GM12892 (cell line): ENCODE data around the gene PLPP2.

Source experiments
- DNase-seq: peaks from one replicate; pipeline ENCODE4 v3.0.0; 2011; ENCODE audit not compliant: insufficient read length
- FAIRE-seq: peaks from 2 replicates; lab custom pipeline; 2011; peaks lifted over from hg19 to GRCh38; lab: Jason Lieb, UNC
- POLR2A ChIP-seq: IDR thresholded peaks from 2 replicates; pipeline ENCODE4 v1.6.1; 2011; ENCODE audit warnings: low read depth, low read length, control low read depth
- POLR2AphosphoS5 ChIP-seq: IDR thresholded peaks from 2 replicates; pipeline ENCODE4 v1.6.1; 2011; ENCODE audit warnings: low read depth, low read length, control low read depth
- TAF1 ChIP-seq: IDR thresholded peaks from 2 replicates; pipeline ENCODE4 v1.6.1; 2011; ENCODE audit warnings: low read depth, mild to moderate bottlenecking, control low read depth, low read length, borderline replicate concordance

Gene PLPP2

GRCh38 chr19:313169-313987 is 22.2 kb upstream of the PLPP2 start:
- TF ChIP-seq TAF1 = no peak
- no peak for TF ChIP-seq POLR2AphosphoS5
- no peak for TF ChIP-seq POLR2A

GRCh38 chr19:311813-312261 is 20.6 kb upstream of the PLPP2 start:
- FAIRE-seq = no peak
- TF ChIP-seq TAF1 (no peak), POLR2A (no peak), POLR2AphosphoS5 (no peak)

More at GRCh38 chr19:313169-313987, 22.2 kb upstream of the PLPP2 start:
- DNase-seq = no peak
- FAIRE-seq = no peak

DNA sequence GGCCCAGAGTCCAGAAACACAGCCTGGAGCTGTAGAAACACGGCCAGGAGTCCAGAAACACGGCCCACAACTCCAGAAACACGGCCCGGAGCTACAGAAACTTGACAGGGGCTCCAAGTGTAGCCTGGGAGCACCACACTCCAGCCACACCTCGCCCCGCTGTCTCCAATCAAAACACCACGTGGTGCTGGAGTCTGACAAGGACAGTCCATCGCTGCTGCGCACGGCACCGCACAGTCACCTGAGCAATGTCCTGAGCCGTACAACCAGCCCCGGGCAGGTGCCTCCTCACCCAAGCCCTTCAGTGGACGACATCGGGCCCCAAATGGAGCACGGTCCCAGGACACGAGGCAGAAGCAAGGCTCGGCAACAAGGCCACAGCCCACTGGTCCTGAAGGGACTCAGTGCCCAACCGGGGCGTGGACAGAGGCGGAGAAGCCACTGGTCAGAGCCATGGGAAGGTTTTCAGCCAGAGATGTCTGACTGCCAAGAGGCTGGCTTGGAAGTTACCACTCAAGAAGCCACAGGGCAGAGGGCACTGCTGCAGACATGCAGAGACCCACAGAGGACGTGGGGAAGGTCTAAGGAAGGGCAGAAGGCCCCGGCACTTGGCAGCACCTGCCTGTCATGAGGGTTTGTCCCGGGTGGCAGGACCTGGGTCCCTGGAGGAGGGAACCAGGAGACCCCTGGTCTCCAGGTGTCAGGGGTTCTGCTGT is 19.7 kb upstream of the PLPP2 start:
- no peak for DNase-seq
- no peak for FAIRE-seq
- TF ChIP-seq POLR2AphosphoS5 (no peak), TAF1 (no peak), POLR2A (no peak)

More at GRCh38 chr19:311813-312261, 20.6 kb upstream of the PLPP2 start:
- DNase-seq = no peak

DNA sequence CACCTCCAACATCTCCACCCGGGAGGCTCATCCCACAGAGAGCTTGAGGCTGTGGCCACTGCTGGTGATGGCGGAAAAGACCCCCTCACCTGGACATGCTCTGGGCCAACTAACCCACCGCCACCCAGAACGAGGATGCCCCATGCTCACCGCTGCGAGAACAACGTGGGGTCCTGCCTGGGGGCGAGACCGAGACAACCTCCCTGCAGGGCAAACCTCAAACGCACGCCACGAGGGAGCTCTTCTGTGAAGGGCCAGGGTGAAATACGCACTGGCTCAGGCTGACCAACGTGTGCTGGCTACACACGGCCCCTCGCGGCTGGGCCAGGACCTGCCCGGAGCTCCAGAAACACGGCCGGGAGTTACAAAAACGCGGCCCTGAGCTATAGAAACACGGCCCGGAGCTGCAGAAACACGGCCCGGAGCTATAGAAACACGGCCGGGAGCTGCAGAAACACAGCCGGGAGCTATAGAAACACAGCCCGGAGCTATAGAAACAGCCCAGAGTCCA is 19.0 kb upstream of the PLPP2 start:
- no peak for TF ChIP-seq POLR2AphosphoS5
- no peak for TF ChIP-seq TAF1
- TF ChIP-seq POLR2A = no peak
- DNase-seq = no peak
- FAIRE-seq = no peak

- FAIRE-seq = no peak
- TF ChIP-seq POLR2A (no peak), TAF1 (no peak), POLR2AphosphoS5 (no peak)
- peak; percentile 23 for DNase-seq
Measured at GRCh38 chr19:309206-309565, 18.0 kb upstream of the PLPP2 start.

GRCh38 chr19:308471-309205 is 17.4 kb upstream of the PLPP2 start:
- FAIRE-seq = no peak

GRCh38 chr19:307793-308420 is 16.7 kb upstream of the PLPP2 start:
- TF ChIP-seq POLR2A = no peak
- no peak for FAIRE-seq
- peak; percentile 18 for DNase-seq

More at GRCh38 chr19:308471-309205, 17.4 kb upstream of the PLPP2 start:
- DNase-seq = peak; percentile 25
- TF ChIP-seq TAF1 (no peak), POLR2A (no peak), POLR2AphosphoS5 (no peak)

DNA sequence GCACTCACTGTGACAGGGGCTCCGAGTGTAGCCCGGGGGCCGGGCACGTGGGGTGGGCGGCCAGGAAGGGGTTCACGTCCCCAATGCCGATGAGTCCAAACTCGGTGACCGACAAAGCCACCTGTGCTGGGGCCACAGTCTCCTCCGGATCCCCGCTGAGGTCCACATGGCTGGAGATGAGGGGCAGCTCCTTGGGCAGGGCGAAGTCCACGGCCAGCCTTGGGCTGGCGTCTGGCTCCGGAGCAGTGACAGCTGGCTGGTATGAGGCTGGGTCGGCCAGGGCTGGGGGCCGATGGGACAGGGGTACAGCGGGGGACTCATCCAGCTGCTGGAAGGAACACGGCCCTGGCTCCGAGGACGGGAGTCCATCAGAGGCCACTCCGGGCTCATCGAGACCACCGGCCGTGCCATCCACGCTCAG is 15.9 kb upstream of the PLPP2 start:
- TF ChIP-seq TAF1 (no peak), POLR2A (no peak), POLR2AphosphoS5 (no peak)
- FAIRE-seq (no peak), DNase-seq (peak; percentile 25)

- TF ChIP-seq POLR2A = no peak
- TF ChIP-seq TAF1 = no peak
- no peak for TF ChIP-seq POLR2AphosphoS5
- DNase-seq = no peak
- no peak for FAIRE-seq
Measured at GRCh38 chr19:306151-306900, 15.1 kb upstream of the PLPP2 start.
